NCI-H748 (cell line): ENCODE data around the gene TRAPPC5.
"Not testable (repeated sequence)": the region's sequence is repeated elsewhere in the genome, so short reads cannot be mapped to it uniquely, and the experiment has no call there.

Experiments used
- DNase-seq: peaks from one replicate; lab custom pipeline; 2025; ENCODE audit not compliant: unreplicated experiment; lab: John Stamatoyannopoulos, UW

TRAPPC5 gene

DNA sequence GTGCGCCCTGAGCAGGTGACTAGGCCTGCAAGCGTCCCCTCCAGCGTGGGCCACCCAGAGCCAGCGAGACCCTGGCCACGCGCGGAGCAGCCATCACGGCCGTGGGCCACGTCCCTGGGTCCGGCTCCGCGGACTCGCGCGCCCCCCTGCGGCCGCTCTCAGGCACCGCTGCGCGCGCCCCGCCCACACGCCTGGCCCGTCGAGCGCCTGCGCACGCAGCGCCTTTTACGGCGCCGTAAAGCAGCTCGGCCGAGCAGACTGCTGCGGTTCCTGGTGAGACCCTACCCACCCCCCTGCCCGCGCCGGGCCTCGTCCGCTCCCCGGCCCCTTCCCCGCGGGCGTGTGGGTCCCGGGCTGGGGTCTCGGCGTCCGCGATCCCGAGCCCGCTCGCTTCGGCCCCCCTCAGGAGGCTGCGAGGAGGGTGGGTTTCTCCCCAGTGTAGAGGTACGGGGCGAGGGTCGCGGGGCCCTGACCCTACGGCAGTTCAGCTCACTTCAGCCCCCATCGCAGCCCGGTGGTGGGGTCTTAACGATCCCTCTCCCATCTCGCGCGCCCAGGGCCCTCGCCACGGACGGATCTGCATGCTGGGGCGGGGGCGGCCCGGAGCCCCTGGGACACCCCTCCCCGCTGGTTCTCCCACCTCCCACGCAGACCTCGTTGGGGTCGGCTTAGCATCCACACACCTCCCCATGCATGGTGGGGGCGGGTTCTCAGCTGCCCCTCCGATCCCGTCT is at the start of gene TRAPPC5:
Gene TRAPPC5 (plus strand): TSS at position 228 of the 734 bp plus-strand sequence. CDS start 1,421 bp downstream, outside the sequence.
- peak; percentile 82 for DNase-seq

DNA sequence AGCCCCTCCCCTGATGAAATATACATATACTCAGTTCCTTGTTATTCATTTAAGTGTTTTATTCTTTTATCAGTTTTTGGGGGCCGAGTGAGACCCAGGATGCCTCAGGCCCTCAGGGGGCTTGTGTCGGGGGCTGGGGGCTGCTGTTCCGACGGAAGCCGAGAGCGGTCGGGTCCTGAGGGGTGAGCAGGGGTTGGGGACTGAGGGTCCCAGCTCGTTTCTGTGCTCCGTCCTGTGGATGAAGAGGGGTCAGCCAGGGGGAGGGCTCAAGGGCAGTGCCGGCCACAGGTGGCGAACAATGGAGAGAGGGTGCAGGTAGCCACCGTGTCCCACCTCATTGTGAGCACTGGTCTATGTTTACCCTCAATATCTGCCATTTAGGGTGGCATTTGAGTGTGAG is 49.1 kb upstream of the TRAPPC5 start:
- DNase-seq: no peak

DNA sequence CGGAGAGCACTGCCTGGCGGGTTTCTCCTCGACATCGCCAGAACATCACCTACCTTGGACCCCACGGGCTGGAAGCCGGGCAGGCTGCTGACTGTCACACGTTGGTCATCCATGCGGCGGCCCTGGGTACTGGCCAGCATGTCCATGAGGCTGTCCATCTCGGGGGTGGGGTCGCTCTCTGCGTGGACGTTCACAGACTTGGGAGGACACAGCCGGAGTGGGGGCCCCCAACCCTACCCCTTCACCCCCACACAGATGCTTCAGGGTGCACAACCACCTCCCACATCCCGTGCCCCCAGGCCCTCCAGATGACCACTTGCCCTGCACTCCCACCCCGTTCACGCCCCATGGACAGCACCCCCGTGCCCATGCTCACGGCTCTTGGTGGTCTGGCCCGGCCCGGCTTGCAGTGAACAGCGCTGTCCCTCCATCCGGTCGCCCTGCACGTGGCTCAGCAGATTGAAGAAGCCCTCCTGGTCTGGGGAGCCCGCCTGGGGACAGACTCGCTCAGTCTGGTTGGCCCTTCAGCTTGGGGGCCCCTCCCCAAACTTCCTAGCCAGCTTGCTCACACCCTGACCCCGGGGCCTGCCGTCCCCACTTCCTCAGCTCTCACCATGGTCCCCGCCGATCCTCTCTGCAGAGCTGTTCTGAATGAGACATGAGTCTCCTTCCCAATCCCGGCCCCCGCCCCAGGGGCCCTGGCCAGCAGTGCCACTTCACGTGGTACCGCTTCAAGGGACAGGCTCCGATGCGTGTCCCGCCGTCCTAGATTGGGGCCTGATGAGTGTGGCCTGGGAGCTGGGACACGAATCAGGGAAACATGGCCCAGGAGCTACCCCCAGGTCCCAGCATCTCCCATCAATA is 48.1 kb upstream of the TRAPPC5 start:
- DNase-seq: no peak

DNA sequence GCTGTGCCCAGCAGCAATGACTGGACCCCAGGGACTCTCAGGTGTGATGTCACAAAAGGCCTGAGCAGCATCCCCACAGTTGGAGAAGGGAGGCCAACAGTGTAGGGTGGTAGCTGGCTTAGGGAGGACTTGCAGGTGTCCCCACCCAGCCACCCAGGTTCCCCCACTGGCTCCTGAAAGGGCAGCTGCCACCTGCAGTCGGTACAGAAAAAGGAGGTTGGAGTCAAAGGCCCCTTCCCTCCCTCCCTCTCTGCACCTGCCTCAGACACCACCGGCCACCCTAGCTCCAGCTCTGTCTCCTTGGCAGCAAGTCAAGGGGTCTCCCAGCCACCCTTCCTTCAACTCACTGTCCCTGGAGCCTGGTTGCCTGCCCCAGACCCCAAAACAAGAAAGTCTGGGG is 46.9 kb upstream of the TRAPPC5 start, which contains the start of gene PCP2:
Gene PCP2 (minus strand): TSS at position 22 of the 400 bp plus-strand sequence. CDS start 262 bp downstream, outside the sequence.
- DNase-seq: no peak

DNA sequence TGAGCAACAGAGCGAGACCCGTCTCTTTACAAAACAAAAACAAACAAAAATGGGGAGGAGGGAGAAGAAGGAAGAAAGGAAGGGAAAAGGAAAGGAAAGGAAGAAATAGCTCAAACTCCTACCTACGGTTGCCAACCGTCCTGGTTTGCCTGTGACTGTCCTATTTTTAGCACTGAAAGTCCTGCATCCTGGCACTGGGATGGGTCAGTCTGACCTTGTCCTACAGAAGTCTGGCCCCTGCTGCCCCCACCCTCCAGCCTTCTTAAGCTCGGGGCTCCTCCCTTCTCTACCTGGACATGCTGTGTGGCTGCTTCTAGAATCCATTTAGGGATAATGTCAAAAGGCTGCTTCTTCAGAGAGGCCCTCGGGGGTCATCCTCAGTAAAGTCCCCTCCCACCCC is 45.0 kb upstream of the TRAPPC5 start:
- DNase-seq: no peak

DNA sequence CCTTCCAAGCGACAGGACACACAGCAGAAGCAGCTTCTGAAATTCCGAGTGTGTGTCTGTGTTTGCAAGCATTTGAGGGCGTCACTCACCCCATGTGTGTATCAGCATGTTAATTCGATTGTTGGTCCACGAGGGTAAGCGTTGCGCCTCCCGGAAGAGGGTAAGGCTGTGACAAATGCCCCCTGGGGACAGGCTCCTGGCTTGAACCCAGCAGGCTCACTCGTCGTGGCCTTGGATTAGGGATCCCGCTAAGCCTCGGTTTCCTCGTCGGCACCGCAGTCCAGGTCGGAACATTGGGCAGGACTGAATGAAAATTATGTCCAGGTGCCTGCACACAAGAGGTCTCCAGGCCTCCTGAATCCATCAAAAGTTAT is 44.3 kb upstream of the TRAPPC5 start:
- no peak for DNase-seq

DNA sequence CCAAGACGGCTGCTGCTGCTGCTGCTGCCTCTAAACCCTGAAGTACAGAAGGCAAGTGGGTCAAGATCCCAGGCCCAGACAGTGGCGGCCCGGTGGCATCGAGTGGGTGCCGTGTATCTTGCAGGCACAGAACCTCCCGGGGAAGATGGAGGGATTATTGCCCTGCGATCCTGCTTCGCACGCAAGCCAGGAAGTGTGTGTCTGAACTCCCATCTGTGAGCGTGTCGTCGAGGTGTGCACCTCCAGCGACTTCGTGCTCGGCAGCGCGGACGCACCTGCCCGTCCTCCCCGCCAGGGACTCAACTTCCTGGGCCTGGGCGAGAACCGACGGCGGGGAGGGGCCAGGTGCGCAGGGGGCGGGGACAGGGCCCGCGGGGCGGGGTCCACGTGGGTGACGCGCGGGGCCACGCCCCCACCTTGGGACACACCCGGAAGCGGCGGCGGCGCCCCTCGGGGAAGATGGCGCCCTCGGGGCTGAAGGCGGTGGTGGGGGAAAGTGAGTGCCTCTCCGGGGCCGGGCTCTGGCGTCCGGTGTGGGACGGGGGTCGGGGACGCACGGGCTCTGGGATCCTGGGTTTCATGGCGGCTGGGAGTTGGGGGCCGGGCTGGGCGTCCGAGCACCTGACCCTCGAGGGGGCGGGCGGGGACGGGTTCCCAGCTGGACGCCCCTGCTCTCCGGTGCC is 43.8 kb upstream of the TRAPPC5 start, which contains the start of gene STXBP2:
Gene STXBP2 (plus strand): TSS at position 420 of the 683 bp plus-strand sequence. CDS start 40 bp downstream, at position 460.
- DNase-seq: peak; percentile 79

DNA sequence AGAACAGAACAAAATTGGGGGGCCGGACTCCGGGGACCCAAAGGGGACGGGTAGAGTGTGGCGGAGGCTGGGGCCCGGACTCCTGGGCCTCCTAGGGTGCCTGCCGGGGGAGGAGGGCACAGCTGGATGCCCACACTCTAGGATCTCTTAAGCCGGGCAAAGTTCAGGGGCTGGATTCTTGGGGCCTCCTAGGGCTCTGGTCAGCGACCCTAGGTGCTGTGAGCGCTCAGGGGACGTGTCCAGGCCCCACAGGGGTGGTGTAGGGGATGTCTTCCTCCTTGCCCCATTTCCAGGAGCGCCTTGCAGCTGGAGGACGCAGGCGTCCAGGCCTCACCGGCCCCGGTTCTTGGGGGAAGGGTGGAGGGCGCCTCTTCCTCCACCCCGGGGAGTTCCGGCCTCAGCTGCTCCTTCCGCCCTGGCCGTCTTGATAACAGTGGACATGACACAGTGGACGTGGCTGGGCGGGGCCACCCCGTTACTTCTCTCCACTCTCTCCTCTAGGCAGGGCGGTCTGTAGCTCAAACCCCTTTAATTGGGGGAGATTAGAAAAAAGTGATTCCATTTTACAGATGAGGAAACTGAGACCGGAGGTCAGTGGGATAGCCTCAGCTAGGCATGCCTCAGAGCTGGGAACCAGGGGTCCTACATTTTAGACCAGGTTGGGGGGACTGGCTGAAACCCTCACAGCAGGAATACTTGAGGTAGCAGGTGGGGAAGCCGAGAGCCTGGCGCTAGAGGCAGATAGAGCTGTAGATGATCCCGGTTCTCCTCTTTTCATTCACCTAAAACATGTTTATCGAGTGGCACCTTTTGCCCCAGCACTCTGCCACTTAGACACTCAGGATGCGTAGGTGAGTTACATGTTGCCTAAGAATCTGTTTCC is 43.0 kb upstream of the TRAPPC5 start:
- peak; percentile 9 for DNase-seq

DNA sequence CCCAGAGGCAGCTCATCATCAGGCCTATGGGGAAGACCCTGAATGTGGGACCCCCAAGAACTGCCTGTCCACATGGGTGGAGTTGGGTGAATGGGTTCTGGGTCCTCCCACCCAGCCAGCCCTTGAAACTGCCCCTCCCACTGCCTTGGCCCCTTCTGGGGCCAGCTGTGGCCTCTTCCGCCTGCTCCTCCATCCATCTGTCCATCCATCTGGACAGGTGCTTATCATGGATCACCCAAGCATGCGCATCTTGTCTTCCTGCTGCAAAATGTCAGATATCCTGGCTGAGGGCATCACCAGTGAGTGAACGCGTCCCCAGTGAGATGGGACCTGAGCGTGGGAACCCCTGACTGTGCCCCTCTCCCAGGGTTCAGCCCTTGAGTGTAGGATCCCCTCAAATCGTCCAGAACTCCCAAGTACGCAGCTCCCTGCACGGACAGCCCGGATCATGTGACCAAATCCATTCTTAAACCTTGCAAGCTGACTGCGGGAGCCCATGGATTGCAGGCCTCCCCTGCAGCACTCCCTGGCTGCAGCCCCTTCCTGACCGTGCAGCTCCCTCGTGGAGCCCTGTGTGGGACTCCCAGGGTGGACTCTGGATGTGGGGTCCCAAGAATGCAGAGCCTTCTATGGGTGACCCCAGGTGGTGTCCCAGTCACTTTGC is 41.7 kb upstream of the TRAPPC5 start:
- DNase-seq: no peak

DNA sequence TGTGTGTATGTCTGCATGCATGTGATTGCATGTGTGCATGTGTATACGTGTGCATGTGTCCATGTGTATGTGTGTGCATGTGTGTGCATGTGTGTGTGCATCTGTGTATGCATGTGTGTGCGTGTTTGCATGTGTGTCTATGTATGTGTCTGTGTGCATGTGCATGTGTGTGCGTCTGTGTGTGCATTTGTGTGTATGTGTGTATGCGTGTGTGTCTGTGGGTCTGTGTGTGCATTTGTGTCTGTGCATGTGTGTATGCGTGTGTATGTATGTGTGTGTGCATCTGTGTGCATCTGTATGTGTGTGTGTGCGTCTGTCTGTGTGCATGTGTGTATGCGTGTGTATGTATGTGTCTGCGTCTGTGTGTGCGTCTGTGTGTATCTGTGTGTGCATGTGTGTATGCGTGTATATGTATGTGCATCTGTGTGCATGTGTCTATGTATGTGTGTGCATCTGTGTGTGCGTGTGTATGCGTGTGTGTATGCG is 40.7 kb upstream of the TRAPPC5 start:
- no peak for DNase-seq

DNA sequence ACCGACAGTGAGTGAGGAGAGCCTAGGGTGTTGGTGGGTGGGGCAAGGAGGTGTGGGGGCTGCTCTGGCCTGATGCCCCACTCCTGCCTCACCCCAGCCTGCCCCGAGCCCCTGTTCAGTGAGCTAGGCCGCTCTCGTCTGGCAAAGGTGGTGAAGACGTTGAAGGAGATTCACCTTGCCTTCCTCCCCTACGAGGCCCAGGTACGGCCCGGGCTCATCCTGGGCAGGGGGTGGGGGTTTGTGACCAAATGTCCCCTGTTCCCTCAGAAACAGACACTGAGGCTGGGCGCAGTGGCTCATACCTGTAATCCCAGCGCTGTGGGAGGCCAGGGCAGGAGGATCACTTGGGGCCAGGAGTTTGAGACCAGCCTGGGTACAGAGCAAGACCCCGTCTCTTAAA is 39.8 kb upstream of the TRAPPC5 start:
- DNase-seq: no peak

DNA sequence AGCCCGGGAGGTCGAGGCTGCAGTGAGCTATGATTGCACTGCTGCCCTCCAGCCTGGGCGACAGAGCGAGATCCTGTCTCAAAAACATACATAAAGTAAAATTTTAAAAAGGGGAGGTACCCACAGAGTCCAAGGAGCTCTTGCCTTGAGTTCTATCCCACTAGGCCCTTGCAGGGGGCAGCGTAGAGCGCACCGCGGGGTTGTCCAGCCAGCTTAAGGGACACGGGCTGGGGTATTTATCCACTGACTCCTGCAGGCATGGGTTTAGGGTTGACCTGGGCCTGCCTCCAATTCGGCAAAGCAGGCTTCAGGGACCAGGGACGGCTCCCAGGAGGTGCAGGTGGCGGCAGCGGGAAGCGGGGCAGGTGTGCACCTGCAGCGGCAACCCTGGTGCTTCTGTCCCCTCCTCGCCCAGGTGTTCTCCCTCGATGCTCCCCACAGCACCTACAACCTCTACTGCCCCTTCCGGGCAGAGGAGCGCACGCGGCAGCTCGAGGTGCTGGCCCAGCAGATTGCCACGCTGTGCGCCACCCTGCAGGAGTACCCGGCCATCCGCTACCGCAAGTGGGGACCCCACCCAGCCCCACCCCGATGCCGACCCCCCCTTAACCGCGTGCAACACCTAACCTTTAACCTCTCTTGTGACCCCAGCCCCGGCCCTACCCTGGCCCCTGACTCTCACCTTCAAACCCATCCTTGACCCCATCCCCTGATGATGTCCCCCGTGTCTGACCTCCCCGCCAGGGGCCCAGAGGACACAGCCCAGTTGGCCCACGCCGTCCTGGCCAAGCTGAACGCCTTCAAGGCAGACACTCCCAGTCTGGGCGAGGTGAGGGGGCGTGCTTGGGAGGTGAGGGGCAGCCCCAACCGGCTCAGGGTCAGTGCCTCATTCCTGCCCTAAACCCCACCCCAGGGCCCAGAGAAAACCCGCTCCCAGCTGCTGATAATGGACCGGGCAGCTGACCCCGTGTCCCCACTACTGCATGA is 39.0 kb upstream of the TRAPPC5 start:
- DNase-seq: no peak

DNA sequence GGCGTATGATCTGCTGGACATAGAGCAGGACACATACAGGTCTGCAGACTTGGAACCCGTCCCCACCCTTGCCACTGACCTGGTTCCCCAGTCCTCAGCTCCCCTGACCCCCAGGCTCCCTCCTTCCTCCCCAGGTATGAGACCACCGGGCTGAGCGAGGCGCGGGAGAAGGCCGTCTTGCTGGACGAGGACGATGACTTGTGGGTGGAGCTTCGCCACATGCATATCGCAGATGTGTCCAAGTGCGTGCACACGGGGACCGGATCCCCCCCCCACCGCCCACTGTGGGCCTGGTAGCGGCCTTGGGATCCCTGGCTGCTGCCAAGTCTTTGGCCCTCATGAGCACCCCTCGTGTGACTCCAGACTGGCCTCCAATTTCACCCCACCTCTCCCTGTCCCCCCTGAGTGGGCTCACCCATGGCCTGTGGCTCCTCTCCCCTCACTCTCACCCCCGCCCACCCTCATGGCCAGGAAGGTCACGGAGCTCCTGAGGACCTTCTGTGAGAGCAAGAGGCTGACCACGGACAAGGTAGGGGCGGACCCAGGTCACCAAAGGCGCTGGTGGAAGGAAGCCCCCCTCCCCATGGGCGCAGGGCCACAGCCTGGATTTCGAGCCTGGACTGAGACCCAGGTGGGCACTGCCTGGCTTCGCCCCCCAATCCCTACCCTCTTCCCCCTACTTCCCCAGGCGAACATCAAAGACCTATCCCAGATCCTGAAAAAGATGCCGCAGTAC is 38.2 kb upstream of the TRAPPC5 start:
- no peak for DNase-seq

DNA sequence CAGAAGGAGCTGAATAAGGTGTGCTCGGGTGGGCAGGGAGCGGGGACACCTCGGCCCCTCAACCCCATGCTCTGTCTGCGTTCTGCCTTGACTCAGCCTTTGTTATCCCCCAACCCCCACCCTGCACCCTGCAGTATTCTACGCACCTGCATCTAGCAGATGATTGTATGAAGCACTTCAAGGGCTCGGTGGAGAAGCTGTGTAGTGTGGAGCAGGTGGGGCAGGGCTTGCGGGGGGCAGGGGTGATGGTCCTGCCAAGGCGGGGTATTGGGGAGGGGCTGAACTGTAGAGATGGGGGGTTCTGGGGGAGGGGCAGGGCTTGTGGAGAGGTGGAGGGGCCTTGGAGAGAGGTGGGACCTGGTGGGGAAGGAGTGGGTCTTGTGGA is 37.6 kb upstream of the TRAPPC5 start:
- no peak for DNase-seq

DNA sequence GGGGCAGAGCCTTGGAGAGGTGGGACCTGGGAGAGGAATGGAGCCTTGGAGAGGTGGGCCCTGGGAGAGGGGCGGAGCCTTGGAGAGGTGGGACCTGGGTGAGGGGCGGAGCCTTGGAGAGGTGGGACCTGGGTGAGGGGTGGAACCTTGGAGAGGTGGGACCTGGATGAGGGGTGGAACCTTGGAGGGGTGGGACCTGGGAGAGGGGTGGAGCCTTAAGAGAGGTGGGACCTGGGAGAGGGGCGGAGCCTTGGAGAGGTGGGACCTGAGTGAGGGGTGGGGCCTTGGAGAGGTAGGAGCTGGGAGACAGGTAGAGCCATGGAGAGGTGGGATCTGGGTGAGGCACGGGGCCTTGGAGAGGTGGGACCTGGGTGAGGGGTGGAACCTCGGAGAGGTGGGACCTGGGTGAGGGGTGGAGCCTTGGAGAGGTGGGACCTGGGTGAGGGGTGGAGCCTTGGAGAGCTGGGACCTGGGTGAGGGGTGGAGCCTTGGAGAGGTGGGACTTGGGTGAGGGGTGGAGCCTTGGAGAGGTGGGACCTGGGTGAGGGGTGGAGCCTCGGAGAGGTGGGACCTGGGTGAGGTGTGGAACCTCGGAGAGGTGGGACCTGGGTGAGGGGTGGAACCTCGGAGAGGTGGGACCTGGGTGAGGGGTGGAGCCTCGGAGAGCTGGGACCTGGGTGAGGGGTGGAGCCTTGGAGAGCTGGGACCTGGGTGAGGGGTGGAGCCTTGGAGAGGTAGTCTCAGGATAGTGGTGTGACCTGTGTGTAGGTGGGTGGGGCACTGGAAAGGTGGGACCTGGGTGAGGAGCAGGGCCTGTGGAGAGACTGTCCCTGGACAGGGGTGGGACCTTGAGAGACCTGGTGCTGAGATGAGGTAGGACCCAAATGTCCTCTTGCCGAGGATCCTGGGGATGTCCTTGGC is 36.7 kb upstream of the TRAPPC5 start:
- DNase-seq: not testable (repeated sequence)

DNA sequence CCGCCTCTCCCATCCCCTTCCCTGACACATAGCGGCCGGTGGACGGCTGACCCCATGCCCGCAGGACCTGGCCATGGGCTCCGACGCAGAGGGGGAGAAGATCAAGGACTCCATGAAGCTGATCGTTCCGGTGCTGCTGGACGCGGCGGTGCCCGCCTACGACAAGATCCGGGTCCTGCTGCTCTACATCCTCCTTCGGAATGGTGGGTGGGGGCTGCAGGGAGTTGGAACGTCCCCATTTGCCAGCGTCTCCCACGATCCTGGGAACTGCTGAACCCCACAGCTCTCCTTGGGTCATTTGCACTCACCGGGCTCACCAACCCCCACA is 36.1 kb upstream of the TRAPPC5 start:
- DNase-seq: no peak

DNA sequence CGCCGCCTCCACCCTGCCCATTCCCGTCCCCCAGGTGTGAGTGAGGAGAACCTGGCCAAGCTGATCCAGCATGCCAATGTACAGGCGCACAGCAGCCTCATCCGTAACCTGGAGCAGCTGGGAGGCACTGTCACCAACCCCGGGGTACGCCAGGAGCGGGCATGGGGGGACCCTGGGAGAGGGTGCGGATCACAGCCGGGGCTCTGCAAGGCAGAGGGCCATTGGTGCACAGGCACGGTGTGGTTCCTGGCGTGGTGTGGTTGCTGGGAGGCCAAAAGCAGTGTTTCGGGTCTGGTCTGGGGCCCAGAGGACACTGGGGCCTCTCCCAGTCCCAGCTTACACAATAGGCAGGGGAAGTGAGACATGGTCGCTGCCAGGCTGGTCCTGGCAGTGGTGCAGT is 35.5 kb upstream of the TRAPPC5 start:
- DNase-seq: no peak
